A673 (cell line): ENCODE measurements around the gene RERE.

ENCODE experiments used
- CTCF ChIP-seq: fragments of 300-800, 200-600 bp; sonication (generic); conservative IDR thresholded peaks from 2 replicates; pipeline ENCODE4 v1.5.1; 2017; ENCODE audit warnings: low read depth, mild to moderate bottlenecking, antibody characterized with exemption, low read length, moderate library complexity, mixed read lengths
- EZH2 ChIP-seq: fragments of 200-600 bp; sonication (generic); IDR thresholded peaks from 2 replicates; pipeline ENCODE4 v1.6.1; 2017; ENCODE audit warnings: borderline replicate concordance, low read depth, mild to moderate bottlenecking, mixed read lengths, antibody characterized with exemption, low read length; ENCODE audit not compliant: poor library complexity, severe bottlenecking

- TF ChIP-seq EZH2 (no peak), CTCF (no peak)
These were observed 34.5 kb downstream of the RERE start for GRCh38 chr1:8782955-8783354.
